ENCODE results near the gene TRIM5.
"Not testable (repeated sequence)": the region's sequence is repeated elsewhere in the genome, so short reads cannot be mapped to it uniquely, and the experiment has no call there.

TRIM5 gene

DNA sequence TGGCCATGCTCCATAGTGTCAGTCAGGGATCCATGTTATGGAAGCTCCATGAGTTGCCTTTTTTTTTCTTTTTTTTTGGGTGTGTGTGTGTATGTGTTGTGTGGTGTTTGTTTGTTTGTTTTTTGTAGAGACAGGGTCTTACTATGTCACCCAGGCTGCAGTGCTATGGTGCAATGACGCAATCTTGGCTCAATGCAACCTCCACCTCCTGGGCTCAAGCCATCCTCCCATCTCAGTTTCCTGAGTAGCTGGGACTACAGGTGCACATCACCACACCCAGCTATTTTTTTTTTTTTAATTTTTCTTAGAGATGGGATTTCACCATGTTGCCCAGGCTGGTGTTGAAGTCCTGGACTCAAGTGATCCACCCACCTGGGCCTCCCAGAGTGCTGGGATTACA lies 3.6 kb upstream of the TRIM5 start:
- no peak for DNase-seq

DNA sequence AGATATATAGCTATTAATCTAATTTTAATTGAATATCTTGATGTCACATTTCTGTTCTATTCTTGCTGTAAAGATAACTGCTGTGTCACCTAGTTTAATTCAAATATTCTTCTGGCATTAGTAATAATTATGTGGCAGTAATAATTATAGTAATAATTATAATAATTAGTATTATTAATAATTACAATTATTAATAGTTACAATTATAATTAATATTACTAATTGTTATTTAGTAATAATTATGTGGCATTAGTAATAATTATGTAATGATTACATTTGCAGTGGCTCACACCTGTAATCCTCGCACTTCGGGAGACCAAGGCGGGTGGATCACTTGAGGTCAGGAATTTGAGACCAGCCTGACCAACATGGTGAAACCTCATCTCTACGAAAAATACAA lies 1.6 kb upstream of the TRIM5 start:
- DNase-seq, result no peak

DNA sequence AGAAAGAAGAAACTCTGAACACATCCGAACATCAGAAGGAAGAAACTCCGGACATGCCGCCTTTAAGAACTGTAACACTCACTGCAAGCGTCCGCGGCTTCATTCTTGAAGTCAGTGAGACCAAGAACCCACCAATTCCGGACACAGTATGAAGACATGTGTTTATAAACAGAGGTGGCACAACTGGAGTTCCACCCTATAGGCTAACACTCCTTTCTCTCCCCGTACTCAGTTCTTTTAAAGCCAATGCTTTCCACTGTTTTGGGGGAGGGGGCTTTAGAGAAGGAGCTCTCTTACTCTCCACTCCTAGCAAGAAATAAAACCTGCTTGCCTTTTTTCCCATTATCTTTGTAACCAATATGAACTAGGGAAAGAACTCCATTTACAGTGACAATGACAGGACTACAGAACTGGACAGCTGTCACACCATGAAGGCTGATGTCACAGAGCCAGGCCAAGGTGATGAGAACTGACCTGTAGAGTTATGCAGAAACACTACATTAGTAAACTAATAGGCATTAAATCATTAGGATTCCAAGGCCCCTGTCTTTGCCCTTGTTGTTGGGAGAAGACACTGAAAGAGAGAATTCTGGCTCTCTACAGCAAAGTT lies 733 bp downstream of the TRIM5 start:
- no peak for DNase-seq

DNA sequence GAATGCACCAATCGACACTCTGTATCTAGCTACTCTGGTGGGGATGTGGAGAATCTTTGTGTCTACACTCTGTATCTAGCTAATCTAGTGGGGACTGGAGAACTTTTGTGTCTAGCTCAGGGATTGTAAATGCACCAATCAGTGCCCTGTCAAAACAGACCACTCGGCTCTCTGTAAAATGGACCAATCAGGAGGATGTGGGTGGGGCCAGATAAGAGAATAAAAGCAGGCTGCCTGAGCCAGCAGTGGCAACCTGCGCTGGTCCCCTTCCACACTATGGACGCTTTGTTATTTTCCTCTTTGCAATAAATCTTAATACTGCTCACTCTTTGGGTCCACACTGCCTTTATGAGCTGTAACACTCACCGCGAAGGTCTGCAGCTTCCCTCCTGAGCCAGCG lies 1.3 kb downstream of the TRIM5 start:
- DNase-seq, result peak in 1 of 2 donors; percentile 33

DNA sequence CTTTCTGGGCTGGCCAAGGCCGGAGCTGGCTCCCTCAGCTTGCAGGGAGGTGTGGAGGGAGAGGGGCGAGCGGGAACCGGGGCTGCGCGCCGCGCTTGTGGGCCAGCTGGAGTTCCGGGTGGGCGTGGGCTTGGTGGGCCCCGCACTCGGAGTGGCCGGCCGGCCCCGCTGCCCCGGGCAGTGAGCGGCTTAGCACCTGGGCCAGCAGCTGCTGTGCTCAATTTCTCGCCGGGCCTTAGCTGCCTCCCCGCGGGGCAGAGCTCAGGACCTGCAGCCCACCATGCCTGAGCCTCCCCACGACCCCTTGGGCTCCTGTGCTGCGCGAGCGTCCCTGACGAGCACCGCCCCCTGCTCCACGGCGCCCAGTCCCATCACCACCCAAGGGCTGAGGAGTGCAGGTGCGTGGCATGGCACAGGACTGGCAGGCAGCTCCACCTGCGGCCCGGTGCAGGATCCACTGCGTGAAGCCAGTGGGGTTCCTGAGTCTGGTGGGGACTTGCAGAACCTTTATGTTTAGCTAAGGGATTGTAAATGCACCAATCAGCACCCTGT lies 1.9 kb downstream of the TRIM5 start:
- DNase-seq, result not testable (repeated sequence)

DNA sequence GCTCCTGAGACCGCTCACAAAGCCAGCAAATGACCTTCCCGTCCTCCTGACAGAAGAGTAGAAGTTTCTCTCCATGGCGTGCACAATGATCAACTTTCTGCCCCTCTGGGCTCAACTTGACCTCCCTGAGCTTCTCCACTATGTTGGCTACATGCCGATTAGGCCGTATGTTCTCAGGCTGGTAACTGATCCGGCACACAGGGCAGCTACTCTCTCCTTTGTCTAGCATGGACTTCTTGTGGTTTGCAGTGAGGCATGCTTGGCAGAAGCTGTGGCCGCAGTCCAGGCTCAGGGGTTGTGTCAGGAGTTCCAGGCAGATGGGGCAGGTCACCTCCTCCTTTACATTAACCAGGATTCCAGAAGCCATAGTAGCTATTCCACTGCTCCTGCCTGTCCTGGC lies 5.1 kb downstream of the TRIM5 start:
- no peak for DNase-seq

DNA sequence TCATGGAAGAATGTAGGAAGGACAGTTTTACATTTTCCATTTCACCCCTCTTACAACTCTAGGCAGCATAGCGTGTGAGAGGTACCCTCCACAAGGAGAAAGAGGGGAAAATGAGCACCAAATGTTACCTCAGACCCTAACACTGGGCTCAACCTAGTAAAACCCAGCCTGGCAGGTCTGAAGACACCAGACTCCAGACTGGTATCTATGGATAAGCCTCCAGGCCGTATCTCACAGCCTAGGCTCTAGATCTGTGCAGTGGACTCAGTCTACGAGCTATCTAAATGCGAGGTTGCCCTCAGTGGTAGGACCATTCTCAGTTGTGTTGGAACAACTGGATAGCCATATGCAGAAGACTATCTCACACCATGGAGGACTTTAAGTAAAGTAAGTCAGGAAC lies 10.5 kb downstream of the TRIM5 start:
- DNase-seq, result no peak

DNA sequence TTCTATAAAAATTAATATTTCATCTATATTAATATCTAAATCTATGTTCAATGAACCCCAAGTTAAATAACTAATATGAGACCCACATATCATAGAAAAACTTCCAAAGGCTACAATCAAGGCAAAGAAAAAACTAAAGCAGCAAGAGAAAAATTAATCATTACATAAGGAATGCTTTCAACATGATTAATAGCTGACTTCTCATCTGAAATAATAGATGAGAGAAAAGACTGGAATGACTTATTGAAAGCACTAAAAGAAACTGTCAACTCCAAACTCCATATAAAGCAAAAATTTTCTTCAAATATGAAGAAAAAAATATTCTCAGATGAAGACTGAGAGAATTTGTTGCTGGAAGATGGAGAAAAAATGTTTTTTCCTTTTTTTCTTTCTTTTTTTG lies 13.0 kb downstream of the TRIM5 start:
- DNase-seq, result no peak

DNA sequence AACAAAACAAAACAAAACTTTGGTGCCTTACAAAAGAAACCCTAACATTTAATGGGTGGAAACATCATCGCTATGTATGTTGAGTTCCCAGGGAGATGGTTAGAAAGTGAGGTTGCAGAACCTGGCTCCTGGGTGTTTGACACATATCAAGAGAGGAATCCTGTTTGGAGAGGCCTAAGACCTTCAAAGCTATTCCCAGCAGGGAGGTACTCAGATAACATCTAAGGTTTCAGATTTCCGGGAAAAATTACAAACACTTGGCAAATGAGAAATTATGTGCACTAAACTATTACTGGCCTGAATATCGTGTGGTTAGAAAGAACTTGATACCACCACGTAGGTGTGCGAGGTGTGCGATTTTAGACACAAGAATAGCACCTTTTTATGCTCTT lies 18.5 kb downstream of the TRIM5 start:
- DNase-seq, result no peak

DNA sequence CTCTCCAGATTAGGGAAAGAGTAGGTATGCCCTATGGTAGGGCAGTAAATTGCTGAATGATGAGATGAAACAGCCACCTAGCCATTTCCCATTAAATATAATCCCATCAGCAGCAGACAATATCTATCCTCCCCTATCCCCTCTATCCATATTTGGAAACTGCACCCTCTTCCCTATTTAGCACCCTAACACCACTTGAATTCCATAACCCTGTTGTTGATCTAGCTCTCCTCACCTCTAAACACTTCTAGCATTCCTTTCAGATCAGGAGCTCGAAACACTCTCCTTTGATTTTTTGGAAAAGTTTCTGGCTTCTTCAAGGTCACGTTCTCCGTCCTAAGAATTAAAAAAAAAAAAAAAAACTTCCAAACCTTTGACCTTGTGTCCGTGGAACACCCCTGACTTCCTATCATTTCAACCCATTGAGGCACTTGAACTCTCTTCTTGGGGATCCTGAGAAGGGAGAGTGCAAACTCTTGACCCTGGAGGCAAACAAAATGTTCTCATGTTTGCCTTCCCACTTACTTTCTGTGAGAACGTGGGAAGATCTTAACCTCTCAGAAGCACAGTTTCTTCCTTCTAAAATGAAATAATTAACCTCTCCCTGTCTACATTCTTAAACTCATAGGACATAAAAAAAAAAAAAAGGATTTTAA lies 19.0 kb downstream of the TRIM5 start:
- no peak for DNase-seq

DNA sequence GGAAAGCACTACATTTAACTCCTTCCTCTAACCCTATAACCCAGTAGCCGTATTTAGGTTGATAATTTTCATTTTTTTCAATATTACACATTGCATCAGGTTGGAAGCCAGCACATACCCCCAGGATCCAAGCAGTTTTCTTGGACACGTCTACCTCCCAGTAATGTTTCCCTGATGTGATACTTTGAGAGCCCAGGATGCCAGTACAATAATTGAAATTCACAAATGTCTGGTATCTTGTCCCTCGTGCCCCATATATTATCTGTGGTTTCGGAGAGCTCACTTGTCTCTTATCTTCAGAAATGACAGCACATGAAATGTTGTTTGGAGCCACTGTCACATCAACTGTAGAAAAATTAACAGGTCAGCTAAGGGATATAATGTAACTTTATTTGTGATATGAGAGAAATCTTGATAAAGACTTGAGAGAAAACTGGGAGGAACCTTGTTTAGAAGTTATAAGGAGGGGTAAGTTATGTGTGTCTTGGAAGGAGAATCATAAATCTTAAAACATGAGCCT lies 19.8 kb downstream of the TRIM5 start:
- no peak for DNase-seq

DNA sequence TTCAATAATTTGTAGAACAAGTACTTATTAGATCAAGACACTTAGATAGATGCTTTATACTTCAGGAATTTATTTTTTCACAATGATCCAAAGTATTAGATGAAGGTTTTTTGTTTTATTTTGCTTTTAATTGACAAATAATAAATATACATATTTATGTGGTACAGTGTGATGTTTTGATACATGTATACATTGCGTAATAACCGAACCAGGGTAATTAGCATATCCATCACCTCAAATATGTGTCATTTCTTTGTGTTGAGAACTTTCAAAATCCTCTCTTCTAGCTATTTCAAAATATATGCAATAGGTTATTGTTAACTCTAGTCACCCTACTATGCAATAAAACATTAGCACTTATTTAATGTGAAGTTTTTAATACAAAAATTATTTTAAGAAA lies 21.4 kb downstream of the TRIM5 start:
- DNase-seq, result no peak

DNA sequence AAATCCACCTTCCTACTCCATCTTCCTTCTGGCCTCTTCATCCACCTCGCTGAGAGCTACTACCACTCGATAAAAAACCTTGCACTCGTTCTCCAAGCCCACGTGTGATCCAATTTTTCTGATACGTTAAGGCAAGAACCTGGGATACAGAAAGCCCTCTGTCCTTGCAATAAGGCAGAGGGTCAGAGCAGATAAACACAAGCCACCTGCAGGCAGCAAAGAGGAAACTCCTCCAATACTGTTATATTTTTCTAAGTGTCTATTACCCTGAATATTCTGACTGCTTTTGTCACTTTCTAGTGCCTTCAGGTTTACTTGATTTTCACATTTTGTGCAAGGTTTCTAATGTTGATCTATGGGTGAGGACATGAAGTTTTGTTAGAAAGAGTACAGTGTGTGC lies 26.6 kb downstream of the TRIM5 start:
- DNase-seq, result no peak

DNA sequence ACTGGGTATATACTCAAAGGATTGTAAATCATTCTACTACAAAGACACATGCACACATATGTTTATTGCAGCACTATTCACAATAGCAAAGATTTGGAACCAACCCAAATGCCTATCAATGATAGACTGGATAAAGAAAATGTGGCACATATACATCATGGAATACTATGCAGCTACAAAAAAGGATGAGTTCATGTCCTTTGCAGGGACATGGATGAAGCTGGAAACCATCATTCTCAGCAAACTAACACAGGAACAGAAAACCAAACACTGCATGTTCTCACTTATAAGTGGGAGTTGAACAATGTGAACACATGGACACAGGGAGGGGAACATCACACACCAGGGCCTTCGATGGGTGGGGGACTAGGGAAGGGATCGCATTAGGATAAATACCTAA lies 27.9 kb downstream of the TRIM5 start:
- DNase-seq, result not testable (repeated sequence)

DNA sequence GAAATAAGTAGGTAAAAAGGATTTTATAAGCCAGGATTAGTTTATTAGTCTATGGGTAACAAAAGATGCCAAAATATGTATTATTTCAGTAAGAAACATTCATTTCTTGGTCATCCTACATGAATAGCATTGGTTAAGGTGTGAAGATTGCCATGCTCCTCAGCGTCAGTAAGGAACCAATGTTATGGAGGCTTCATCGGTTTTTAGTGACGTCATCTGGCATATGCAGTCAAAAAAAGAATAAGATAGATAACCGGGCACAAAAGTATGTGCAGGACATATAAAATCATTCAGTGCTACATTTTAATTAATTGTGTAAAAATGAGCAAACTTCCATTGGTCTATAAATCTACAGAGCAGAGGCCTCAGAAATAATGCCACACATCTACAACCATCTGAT lies 29.4 kb downstream of the TRIM5 start:
- DNase-seq, result no peak

DNA sequence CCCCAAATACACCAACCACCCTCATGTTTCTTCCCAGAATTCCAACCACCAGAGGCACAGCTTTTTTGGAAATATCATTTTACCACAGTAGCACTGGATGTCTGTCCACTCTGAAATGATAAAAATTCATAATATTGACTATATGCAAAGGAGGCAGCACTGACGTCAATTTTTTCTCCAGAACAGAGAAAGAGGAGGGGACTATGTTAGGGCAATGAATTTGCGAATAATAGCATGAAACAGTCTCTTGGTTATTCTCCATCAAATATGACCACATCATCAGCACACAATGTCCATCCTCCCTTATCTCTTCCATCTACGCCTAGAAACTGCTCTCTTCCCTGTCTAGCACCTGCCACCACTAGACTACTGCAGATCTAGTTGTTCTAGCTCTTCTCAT lies 38.7 kb downstream of the TRIM5 start:
- DNase-seq, result no peak

DNA sequence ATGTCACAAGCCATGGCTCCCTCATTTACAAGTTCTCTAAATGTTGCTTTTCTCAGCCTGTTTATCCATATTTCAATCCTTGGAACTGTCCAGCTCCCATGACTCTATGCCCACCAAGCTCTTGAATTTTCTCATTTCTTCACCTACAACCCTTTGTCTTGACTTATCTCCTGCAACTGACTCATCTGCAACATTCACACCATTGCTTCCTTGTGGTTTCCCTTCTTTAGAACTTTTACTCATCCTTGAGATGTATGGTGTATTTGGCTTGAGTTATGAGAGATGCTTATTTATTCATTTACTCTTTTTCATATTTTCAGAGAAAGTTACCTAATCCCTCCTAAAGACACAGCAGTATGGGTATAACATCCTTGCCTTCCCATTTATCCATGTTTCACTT lies 41.3 kb downstream of the TRIM5 start:
- DNase-seq, result no peak

DNA sequence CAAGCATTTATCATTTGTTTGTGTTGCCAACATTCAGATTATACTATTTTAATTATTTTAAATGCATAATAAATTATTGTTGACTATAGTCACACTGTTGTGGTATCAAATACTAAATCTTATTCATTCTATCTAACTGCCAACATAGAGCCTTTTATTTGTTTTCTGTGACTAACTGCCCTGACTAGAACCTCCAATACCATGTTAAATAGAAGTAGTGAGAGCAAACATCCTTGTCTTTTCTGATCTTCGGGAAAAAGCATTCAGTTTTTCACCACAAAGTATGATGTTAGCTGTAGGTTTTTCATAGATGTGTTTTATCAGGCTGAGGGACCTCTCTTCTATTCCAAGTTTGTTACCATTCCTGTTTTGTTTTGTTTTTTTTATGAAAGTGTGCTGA lies 44.9 kb downstream of the TRIM5 start:
- DNase-seq, result no peak

DNA sequence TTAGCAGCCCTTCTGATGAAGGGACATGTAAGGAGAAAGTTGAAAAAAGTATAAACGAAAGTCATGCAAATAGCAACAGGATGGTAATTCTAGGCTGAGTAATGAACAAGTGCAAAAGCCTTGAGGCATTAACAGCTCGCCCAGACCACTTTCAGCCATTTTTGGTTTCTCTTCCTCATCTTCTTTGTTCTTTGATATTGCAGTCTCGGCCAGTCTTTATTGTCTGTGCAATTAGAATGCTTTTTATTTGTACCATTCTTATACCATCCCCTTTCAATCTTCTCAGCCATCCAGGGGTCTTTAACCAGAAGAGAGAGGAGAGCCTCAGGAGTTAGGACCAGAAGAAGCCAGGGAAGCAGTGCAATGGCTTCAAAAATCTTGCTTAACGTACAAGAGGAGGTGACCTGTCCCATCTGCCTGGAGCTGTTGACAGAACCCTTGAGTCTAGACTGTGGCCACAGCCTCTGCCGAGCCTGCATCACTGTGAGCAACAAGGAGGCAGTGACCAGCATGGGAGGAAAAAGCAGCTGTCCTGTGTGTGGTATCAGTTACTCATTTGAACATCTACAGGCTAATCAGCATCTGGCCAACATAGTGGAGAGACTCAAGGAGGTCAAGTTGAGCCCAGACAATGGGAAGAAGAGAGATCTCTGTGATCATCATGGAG lies 52.8 kb downstream of the TRIM5 start:
- no peak for DNase-seq

DNA sequence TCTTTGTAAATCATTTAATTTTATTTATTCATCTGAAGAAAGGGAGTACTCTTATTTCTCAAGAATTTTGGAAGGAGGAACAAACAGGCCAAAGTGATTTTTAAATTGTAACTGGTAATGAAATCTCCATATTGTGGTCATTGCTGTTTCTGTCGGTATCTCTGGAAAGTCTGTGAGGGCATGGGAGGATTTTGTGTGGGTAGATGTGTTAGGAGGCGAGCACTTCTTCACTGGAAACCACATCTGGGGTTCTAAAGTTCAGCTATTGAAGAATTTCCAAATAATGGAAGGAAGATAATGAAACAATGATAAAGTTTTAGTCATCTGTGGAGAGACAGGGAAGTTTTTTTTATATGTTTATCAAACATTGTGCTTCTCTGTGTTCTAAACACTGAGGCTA lies 53.5 kb downstream of the TRIM5 start:
- no peak for DNase-seq

DNA sequence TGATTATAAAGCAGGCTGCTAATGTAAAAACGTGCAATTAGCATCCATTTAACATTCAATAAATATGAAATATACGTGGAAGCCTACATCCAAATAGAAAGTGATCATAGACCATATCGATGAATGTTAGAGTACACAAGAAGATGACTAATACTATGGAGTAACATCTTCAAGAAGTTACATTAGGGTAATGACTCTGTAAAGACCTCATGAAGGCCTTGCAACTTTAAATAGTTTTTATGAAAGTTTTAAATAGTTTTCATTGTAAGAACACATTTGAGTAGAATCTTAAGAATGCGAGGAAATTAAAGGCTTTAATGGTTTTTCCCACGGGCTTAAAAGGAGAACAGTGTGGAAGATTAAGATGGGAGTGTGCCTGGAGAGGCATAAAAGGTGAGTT lies 58.7 kb downstream of the TRIM5 start:
- no peak for DNase-seq

DNA sequence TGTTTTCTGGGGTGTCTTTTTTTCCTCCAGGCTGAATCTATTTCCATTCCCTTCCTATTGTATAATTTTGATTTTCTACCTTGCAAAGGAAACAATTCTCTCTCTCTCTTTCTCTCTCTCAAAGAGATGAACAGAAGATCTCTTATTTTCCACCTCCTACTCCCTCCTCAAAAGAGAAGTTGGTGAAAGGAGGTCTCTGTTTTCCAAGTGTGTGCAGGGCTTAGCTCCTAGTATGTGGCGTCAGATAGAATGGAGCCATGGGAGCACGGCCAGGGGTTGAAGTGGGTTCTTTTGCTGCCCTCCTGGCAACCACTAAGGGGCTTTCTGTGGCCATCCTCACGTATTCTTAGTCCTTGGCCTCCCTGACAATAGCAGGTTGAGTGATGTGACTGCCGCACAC lies 59.6 kb downstream of the TRIM5 start:
- no peak for DNase-seq

DNA sequence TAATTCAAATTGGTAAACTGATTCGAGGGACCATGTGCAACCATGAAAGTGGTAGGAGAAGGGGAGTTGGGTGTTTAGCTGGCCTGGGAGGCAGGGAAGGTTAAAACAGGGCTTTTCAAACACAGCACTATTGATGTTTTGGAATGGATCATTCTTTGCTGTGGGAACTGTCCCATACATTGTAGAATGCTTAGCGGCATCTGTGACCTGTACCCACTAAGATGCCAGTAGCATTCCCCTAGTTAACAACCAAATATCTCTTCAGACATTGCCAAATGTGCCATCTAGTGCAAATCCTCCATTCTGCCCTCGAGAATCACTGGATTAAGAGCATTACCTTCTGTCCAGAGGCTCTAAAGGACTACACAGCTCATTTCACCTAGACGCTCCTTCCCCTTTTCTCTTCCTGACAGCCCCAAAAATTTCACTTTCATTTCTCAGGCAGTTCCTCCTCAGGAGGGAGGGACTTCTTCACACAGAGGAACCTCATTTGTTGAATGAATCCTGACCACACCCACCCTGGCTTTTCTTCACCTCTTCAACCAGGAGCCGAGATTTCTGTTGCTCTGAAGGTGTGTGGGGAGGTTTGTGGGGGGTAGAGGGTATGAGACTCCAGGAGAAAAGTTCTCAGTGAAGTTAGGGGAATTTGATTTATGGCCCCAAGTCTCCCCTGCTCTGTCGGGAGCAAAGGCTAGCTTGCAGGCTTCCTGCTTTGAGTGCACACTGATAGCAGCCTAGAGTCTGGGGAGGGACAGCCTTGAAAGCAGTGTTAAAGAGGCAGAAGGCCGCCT lies 60.2 kb downstream of the TRIM5 start, which contains the start of gene TRIM34:
TSS of gene TRIM34 (plus strand) at position 513 of the 791 bp plus-strand sequence. CDS start 7,331 bp downstream, outside the sequence.
- DNase-seq, result peak; percentile 61 to 63
